Fibroblast of pulmonary artery (primary cell): ENCODE measurements around the gene CD36.

Source experiments
- DNase-seq: peaks from one replicate; pipeline ENCODE4 v3.0.0-alpha.2; 2010; ENCODE audit warnings: low read depth
- H3K4me3 ChIP-seq: replicated peaks from 2 replicates; pipeline ENCODE4 v1.5.1; 2011; ENCODE audit warnings: low read depth, mild to moderate bottlenecking, control low read depth, low read length, moderate library complexity
- CTCF ChIP-seq: IDR thresholded peaks from 2 replicates; pipeline ENCODE4 v1.5.1; 2011; ENCODE audit warnings: mild to moderate bottlenecking, control low read depth, low read length, inconsistent platforms; ENCODE audit errors: missing control alignments

The CD36 gene

GRCh38 chr7:80639011-80639410, 569 bp downstream of the CD36 start:
- no peak overlapping the region for H3K4me3 ChIP-seq
- no peak for TF ChIP-seq CTCF
- DNase-seq = no peak

DNA sequence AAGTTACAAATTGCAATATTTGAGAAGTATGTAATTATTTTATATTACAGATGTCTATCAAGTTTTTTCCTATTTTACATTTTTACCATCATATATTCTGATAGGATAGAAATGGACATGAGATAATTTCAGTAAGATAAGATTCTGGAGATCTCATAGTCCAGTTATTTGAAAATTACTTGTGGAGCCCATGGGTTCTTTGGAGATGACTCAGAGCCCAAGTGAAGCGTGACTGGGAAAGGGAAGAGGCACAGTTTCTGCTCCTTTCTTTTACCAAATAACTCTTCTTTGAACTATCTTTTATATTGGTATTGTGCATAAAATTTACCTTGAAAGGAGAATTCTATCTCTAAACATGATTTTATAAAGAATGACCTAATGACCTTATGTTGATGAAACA, 2.4 kb downstream of the CD36 start:
- no peak for TF ChIP-seq CTCF
- peak; percentile 43 for DNase-seq
- H3K4me3 ChIP-seq = no peak overlapping the region

- TF ChIP-seq CTCF = no peak
- DNase-seq = no peak
- no peak overlapping the region for H3K4me3 ChIP-seq
These were observed 3.1 kb downstream of the CD36 start for GRCh38 chr7:80641548-80641947.

- no peak for TF ChIP-seq CTCF
- no peak for DNase-seq
- H3K4me3 ChIP-seq = no peak overlapping the region
These were observed 4.4 kb downstream of the CD36 start for GRCh38 chr7:80642871-80643270.

GRCh38 chr7:80643336-80643915, 5.0 kb downstream of the CD36 start:
- no peak overlapping the region for H3K4me3 ChIP-seq
- no peak for DNase-seq
- TF ChIP-seq CTCF = no peak

- H3K4me3 ChIP-seq = no peak overlapping the region
- no peak for TF ChIP-seq CTCF
- no peak for DNase-seq
These were observed 5.6 kb downstream of the CD36 start for GRCh38 chr7:80644054-80644453.

DNA sequence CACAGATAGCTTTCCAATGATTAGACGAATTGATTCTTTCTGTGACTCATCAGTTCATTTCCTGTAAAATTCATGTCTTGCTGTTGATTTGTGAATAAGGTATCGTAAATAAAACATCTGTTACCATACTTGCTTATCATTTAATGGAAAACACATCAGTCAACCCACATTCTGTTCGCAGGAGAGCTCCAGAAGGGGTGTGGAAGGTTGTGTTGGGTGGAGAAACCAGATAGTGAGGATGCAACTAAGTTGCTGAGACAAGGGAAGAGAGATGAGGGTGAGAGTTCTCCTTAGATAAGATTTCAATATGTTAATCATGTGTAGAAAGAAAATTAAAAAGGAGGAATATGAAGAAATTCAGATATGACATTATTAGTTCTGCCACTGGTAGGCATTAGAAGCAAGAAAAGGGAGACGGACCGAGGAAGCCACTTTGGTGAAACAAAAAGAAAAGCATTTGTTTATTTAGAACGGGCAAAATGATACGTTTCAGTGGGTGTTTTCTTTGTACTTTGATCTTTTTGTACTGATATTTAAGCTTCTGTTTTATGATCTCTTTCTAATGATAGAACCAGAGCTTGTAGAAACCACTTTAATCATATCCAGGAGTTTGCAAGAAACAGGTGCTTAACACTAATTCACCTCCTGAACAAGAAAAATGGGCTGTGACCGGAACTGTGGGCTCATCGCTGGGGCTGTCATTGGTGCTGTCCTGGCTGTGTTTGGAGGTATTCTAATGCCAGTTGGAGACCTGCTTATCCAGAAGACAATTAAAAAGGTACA, 7.8 kb downstream of the CD36 start:
- no peak for TF ChIP-seq CTCF
- DNase-seq = no peak
- H3K4me3 ChIP-seq = no peak overlapping the region
